GM11168 (cell line): Measurements from ENCODE around the gene ACTRT2.

Experiments
- in situ Hi-C: fragments of 300-500 bp; cut with MboI; formaldehyde crosslinking; loops from one replicate; pipeline ENCODE4 v1.12.0; 2022; ENCODE audit warnings: low sequenced_read_pairs; ENCODE audit not compliant: unreplicated experiment

ACTRT2 gene

GRCh38 chr1:3064901-3065300, 43.6 kb downstream of the ACTRT2 start:
- in situ Hi-C loops, result no loop called here

GRCh38 chr1:3065396-3065795, 44.1 kb downstream of the ACTRT2 start:
- in situ Hi-C loops, result no loop called here

- in situ Hi-C loops, result no loop called here
Measured at GRCh38 chr1:3065797-3066196, 44.5 kb downstream of the ACTRT2 start.

- in situ Hi-C loops, result no loop called here
Measured at GRCh38 chr1:3066250-3066711, 45.0 kb downstream of the ACTRT2 start.

GRCh38 chr1:3066826-3067225, 45.6 kb downstream of the ACTRT2 start:
- in situ Hi-C loops, result no loop called here

GRCh38 chr1:3067301-3067670, 46.0 kb downstream of the ACTRT2 start:
- in situ Hi-C loops, result no loop called here

GRCh38 chr1:3067671-3068563, 46.6 kb downstream of the ACTRT2 start:
- in situ Hi-C loops, result no loop called here

GRCh38 chr1:3068564-3069431, 47.5 kb downstream of the ACTRT2 start, which contains the start of gene PRDM16:
PRDM16 (plus strand) TSS chr1:3069203; CDS start chr1:3069260, 57 bp downstream.
- in situ Hi-C loops, result no loop called here

GRCh38 chr1:3069491-3070308, 48.4 kb downstream of the ACTRT2 start:
- in situ Hi-C loops, result no loop called here

GRCh38 chr1:3070309-3070643, 49.0 kb downstream of the ACTRT2 start:
- in situ Hi-C loops, result no loop called here

GRCh38 chr1:3070644-3071564, 49.6 kb downstream of the ACTRT2 start:
- in situ Hi-C loops, result no loop called here

- in situ Hi-C loops, result no loop called here
Measured at GRCh38 chr1:3071565-3072390, 50.5 kb downstream of the ACTRT2 start.
